Measurements from ENCODE around the gene COG4.
A peak's percentile ranks its signal among the peaks of the same experiment; 100 is the strongest.

COG4 gene

GRCh38 chr16:70430667-70431536 lies 92.5 kb downstream of the COG4 start:
- Mint-ChIP-seq H3K9me3 (no peaks in the 10 kb centered on the region), H3K36me3 (ENCODE audit: low read depth) (peaks cover 12% of the 10 kb centered on the region), H3K27me3 (no peaks in the 10 kb centered on the region), H3K4me1 (peaks cover 70% of the 10 kb centered on the region), H3K4me3 (peak overlapping the region; percentile 47), H3K27ac (peak overlapping the region; percentile 91)
- DNase-seq (peak; percentile 65), ATAC-seq (peak; percentile 51)
